NCI-H526 treated with DMSO at 0.1 percent for 48 hours (cell line): ENCODE results near the gene CCDC91.

Experiments used
- DNase-seq: peaks from one replicate; lab custom pipeline; 2025; lab: John Stamatoyannopoulos, UW

CCDC91 gene

DNA sequence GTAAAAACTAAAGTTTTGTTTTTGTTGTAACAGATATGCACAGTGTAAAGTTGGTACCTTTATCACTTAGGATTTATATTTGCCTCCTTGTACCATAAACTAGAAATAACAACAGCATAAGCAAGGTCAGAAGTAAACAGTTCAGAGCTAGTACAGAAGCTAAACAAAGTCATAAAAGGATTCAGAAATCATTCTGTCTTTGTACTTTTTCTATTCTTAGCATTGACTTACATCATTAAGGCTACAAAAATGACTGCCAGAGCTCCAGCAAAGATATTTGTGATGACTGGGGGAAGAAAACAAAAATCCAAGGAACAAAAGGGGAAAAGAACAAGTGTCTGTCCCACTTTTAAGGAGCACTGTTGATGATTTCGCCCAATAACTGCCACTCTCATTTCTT, 347.2 kb downstream of the CCDC91 start:
- DNase-seq, result no peak

DNA sequence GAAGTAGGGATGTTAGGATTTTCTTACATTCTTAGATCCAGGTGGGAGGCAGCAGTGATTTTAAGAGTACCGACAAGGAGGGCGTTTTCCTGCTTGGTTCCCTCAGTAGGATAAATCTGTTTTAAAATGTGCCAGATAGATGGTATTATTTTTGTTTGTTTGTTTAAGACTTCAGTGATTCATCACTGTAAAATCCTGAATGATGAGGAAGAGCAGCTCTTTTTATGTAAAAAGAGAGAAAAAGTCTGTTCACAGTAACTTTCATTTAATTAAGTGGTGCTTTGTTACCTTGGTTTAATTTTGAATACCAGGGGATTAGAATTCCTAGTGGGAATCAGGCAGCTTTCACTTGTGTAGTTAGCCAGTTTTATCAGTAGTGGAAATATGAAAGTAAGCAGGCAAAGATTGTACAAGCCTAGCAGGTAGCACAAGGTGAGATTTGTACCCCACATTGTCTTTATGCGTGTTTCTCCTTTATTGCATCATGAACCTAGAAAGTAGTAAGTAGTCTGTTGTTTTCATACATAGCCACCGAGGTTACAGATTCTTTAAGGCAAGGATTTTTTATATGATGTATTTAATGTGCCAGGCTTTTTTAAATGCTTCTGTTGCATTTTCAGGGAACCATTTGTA, 349.6 kb downstream of the CCDC91 start:
- DNase-seq, result no peak

DNA sequence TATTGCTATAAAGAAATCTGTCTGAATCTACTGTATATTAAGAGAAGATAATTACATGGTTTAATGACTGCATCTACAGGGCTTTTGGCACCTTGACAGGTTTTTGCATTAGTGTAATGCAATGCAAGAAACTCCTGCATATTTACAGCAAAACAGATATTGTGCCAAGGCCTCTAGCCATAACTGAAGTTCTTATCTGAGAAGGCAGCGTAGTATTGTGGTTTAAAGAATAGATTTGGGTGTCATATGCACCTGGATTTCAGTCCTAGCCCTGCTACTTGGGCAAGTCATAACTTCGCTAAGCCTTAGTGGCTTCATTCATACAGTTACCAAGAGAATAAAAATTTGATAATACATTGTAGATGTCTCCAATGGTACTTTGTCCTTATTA, 350.1 kb downstream of the CCDC91 start:
- DNase-seq, result no peak

DNA sequence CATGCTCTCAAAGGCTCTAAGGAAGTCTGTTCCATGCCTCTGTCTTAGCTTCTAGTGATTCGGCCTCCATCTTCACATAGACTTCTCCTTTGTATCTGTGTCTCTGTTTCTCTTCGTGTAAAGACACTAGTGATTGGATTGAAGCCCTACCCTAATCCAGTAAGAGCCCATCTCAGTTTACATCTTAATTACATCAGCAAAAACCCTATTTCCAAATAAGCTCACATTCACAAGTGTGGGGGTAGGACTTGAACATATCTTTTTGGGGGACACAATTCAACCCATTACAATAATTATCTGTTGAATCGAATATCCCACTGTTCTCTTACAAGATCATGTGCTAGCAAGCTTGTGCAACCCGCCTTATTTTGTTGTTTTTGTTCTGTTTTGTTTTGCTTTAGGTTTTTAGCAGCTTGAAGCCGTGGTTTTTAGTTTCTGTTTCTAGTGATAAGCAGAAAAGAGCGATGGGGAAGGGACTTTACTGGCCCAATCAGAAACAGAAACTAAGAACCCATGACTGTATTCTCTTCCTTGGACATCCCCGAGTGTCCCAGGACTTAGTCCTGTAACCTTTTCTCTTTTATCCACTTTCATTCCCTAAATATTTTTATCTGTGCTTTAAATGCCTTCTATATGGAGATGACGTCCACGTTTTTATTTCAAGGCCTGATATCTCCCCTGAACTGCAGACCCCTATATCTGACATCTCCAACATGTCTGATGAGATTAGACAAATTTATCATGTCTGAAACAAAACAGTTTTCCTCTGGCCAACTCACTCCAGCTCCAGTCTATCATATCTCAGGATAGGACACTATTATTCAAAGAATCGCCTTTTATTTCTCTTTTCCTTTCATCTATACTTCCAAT, 353.0 kb downstream of the CCDC91 start:
- no peak for DNase-seq

DNA sequence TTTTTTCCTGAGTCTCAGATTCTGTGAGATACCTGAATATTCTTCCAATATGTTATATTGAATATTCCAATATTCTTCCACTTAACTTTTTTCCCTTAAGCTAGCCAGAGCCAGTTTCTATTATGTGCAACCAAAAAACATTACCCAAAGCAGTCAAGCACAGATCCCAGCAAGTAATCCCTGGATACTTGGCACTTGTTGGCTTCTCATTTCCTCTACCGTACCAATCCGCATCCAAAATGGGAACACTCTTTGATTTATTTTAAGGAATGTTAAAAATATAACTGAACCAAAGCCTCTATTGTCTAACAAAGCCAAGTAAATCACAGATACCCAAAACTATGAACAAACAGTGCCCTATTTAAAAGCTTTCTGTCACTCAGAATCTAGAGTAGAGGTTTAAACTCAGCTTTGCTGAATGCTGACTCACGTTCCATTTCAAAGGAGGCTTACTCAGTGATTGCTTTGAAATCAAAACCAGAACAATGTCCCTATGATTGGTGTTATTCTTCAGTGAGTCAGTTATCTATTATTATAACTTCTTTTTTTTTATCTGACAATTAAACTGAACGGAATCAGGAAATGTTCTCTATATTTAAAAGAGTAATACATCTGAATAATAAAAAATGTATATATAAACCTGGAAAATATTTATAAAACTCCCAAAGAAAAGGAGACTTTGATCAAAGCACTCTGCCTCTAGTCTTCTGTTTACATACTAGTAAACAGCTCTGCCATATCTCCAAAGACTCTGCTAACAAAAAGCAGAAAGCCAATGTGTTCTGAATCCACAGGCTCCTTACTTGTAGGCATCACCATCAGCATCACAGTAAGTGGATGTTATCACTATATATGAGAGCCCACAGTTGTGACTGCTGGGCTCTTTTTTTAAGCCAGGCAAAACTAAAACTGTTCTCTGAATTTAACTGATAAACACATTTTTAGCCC, 360.8 kb downstream of the CCDC91 start:
- DNase-seq, result no peak

DNA sequence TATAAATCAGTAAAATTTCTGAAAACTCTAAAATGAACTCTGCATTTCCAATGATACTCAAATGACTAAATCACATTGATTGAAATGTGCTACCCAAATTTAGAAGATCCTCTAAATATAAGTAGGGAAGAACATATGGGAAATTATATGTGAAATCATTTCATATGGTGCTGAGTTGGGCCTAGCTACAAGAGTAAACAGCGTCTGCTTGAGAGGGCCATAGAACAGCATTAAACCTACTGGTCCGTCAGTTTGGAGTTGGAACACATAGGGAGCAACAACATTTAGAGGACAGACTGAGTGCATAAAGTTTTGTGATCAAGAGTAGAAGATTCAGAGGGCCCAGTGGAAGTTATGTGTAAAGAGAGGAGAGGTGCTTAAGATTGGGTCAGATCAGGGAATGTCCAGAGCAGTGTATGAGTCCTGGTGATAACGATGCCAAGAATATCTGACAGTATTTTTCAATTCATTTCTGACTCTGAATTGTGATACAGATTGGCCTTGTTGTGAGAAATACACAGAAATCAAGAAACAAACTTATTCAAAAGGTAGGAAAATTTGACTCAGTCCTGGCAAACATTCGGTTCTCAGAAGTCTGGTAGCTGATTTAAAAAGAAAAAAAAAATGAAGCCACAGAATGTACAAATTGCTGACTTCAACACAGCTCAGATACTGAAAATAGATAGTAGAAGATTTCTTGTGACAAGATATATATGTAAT, 362.2 kb downstream of the CCDC91 start:
- DNase-seq, result no peak

DNA sequence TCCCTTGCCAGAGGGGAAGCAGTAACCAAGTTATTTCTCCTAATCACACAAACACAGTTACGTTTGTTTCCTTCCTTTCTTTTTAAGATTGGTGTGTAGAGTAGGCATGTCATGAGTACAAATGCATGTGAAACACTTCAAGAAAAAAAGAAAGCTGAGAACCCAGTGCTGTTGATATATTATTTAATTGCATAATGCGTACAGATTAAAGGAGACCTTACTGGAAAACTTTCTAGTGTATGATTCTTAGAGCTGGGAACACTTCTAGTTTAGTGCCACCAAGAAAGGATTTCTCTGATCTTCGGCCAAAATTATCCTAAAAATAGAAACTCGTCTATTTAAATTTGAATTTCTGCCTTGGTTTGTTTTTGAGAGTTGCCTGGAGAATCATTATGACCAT, 365.5 kb downstream of the CCDC91 start:
- no peak for DNase-seq

DNA sequence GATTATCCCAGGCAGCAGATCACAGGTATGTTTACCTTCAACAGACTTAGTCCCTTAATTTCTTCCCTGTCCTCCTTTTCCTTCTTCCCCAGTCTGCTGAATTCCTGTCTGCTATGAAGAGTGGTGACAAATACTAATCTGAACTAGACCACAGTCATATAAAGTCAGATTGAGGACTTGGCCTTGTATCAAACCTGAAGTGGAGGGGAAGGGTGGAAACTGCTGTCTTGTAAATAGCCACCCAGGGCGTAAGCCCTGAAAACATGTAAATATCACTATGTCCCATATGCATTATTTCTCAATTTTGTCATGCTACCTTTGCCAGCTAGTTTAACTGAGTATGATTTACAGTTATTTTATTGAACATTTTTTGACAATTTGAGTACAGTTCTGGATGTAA, 368.0 kb downstream of the CCDC91 start:
- DNase-seq, result no peak

DNA sequence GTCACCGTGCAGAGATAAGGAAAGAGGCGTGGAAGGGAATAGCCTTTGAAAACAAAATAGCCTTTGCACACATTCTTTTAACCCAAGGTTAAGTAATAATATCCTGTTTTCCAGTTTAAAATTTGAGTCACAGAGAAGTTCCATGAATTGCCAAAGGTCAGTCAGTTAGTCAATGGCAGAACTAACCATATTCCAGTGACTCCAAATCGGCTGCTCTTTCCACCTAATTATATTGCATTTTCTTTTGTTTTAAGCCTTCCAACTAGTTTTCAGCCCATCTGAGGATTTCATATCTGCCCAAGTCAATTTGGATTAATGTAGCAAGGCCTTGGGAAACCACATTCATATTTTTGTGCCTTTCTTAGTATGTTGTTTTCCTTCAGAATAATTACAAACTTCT, 373.0 kb downstream of the CCDC91 start:
- no peak for DNase-seq

DNA sequence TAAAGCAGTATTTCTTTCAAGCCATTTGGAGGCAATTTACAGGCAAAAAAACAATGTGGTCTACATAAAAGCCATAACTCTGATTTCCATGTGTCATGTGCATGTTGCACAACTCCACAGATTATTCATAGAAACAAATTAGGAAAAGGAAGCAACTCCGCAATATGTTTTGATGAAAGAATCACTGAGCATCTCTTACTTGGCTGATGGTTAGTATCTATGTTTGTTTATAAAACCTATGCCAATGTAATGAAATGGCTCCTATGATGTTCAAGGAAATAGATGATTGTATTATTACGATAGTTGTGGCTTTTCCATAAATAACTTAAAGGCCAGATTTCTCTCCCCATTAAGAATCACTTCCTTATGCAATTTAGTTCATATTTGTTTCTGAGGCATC, 373.7 kb downstream of the CCDC91 start:
- no peak for DNase-seq

DNA sequence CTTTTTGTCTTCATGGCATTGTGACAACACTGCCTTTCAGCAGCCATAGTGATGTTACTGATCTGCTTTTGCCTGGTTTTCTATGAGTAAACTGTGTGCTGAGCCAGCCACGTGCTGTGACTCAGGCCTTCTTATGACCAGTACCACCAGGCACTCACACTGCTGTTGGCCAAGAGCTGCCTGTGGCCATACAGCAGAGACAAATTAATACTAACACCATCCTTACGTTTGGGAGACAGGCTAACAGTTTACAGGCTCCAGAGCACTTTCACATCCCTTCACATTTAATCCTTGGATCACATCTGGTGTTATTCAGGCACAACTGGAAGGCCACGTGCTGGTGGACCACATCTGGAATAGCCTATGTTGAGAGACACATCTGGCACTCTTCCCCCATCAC, 377.9 kb downstream of the CCDC91 start:
- DNase-seq, result no peak

DNA sequence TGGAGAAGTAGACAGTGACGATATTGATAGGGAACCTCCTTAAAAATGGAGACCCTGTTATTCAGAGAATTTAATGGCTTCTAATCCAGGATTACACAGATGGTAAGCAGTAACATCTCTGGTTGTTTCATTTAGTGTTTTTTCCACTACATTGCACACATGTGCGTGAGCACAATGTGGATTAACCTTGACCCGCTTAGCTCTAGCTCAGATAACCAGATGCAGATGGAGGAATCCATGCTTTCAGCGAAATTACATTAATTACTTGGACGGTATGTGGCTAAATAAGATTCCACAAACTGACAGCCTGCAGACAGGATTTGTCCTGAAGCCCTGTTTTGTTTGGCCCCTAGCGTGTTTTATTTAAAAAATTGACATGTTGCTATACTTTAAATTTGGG, 378.4 kb downstream of the CCDC91 start:
- DNase-seq, result no peak

DNA sequence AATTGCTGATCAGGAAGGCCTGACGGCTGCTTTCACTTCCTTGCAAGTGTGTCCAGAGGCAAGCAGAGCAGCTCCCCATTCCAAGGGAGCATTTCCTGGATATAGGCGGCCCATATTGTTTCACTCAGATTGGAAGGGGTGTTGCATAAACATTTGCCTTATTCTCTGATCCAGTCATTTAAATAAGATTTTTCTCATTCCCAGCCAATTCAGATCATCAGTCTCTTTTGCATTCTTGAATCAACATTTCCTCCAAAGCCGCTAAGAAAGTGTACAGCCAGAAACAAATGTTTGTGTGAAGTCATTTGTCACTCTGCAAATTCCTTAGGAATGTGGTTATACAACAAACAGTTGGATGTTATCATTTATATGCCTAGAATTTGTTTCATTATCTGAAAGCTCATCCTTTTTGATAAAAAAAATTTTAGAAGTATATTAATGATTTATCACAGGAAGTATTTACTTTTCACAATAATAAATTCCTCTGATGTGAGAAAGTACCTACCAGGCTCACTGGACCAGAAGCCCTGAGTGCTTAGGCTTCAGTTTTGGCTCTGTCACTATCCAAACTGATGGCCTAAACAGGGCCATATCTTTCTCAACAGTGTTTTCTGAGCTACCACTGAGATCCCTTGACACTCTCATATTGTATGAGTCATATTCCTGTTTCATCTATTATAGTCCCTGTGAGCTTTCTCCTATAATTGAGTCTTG, 379.6 kb downstream of the CCDC91 start:
- no peak for DNase-seq

DNA sequence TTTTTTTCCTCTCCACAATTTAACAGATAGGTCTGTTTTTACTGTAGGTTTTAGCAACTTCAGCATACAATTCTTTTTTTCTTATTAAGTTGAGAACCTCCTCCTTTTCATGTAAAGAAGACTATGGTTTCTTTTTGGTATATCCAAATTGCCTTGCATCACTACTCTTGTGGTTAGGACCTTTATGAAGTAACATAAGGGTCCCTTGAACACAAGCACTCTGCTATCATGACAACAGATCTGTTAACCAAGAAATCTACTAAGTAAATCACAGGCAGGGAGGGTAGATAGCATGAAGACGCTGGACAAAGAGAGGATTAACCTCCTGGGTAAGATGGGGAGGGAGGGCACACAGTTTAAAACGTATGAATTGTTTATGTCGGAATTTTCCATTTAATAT, 380.6 kb downstream of the CCDC91 start:
- no peak for DNase-seq

DNA sequence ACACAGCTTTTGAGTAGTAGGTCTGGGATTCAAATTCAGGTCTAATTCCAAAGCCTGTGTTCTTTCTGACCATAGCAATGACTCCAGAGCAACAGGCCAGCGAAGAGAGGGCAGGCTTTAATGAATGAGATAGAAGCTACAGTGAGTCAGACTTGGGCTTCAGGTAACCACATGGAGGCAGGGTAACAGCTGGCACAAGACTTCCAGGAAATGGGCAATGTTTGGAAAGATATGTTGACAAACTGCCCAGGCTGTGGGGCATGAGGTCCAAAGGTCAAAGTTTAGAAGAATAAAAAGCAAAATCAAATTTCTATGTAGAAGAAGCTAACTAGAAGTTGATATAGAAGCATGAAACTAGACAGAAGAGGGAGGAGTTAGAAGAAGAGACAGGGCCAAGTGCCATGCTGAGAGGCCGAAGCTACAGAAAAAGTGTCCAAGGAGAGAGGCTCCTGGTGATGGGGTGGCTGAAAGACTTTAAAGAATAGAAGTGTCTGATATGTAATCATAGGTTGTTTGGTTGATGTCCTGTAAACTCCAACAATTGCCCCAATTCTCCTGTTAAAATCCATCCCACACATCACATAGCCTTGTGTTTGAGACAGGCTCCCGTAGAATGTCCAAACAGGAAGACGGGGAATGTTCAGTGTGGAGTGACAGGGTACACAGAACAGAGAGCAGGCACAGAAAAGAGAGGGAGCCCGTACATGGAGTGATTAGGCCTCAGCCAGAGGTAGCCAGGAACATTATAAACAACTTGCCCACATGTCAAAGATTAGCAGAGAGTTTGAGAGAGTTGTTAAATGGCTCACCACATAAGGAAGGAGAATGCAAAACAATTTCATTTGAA, 384.7 kb downstream of the CCDC91 start:
- DNase-seq, result no peak

DNA sequence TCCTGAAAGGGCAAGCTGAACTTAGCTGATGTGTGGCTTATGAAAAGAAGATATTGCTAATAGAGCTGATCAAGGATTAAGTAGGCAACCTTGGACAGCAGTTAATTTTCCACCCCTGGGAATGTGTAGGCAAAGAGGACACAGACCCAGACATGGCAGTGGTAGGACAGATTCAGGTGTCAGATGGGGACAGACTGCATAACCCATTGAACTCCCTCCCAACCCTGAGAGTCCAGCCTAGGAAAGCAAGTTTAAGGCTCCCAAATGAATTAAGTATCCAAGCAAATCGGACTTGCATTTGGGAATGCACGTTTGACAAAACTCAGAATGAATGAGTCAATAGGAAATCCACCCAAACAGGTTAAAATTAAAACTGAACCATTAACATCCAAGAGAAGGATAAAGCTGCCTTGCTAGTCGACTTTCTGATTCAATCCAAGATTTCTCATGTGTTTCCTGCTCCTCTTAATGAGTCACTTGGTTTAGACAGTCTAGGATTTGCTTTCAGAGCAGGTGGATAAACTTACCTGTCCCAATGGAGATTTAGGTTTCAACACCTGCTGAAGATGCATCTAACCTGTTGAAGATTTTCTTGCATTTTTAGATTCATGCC, 385.4 kb downstream of the CCDC91 start:
- DNase-seq, result no peak

DNA sequence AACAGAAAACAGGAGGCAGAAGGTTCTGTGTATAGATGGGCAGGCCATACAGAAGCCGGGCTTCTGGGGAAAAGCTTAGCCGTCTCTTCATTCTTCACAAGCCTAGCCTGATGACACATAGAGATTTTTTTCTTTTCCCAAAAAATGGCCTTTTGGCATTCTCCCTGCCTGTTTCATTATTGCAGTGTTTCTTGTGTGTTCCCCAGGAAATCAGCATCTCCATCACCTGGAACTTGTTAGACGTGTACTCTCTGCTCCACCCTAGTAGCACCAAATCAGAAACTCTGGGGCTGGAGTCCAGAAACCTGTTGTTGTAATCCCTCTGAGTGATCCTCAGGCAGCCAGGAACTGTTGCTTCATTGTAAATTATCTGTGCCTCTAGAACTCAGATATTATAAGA, 388.1 kb downstream of the CCDC91 start:
- DNase-seq, result no peak

DNA sequence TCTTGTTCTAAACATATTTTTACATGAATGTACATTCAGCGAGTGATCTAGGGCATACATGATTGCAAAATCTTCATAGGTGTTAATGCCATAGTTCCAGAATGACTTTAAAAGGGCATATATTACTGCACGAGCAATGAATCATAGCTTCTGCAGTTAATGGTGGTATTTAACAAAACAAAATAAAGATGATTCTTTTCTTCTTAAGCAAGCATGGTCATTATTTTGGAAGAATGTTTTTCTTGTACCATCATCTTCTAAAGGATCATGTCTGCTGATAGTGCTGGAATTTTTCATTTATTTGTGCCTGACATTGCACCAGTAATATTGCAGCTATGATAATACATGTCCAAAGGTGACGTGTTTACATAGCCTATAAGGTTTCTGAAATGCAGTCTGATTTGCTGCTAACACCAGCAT, 388.6 kb downstream of the CCDC91 start:
- DNase-seq, result no peak

DNA sequence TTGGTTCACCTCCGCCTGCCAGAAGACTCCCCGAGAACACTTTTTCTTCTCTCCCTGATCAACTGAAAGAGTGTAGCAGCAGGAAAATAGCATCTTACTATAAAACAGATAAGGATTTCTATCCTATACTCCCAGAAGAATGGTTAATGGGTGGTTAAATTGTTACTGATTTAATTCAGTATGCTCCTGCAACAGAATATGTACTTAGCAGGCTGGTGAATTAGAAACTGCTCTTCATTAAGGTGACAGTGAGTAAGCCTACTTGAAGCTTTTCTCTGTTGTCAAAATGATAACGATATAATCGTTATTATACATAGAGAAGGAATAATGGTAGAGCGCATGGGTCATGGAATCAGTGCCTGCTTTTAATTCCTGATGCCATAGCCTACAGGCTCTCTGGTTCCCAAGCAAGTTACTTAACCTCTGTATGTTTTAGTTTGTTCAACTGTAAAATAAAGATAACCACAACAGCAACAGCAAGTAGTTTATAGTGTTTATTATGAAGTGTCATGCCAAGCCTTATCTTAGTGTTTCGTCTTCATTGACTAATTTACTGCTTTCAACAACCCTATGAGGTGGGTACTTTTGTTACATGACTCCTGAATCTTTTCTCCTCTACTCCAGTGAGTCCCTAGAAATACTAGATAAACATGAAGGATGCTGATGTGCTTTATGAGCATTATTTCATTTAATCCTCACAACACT, 392.6 kb downstream of the CCDC91 start:
- DNase-seq, result no peak
